Transverse colon (tissue), 4 donors: Measurements from ENCODE around the gene EMC1. TPM values are rescaled to one million over a fixed set of nuclear protein-coding genes. Genes with fewer than 3 reads are reported as not detected.

ENCODE experiments used
- DNase-seq: peaks from one replicate; pipeline ENCODE4 v3.0.0-alpha.2; 2019
- H3K27ac ChIP-seq, 4 donors: fragments of 200-600 bp; sonication (generic); 2 replicates each; pipeline ENCODE4 v1.5.1; 2016 to 2018; ENCODE audit warnings: inconsistent platforms in 4 of 4
- H3K27me3 ChIP-seq: fragments of 200-600 bp; sonication (generic); 2 replicates; pipeline ENCODE4 v1.5.1; 2017; ENCODE audit warnings: inconsistent platforms
- H3K36me3 ChIP-seq, 4 donors: fragments of 200-600 bp; sonication (generic); 2 replicates each; pipeline ENCODE4 v1.5.1; 2017 to 2019; ENCODE audit warnings: inconsistent platforms in 4 of 4
- H3K4me1 ChIP-seq, 4 donors: fragments of 200-600 bp; sonication (generic); 2 replicates each; pipeline ENCODE4 v1.5.1; 2017 to 2020; ENCODE audit warnings: inconsistent platforms in 4 of 4
- H3K4me3 ChIP-seq, 4 donors: fragments of 200-600 bp; sonication (generic); 1 replicate in 1 of 4; 2 replicates in 3 of 4; pipeline versions ENCODE4 v1.5.1 to v1.6.1; 2017 to 2019; ENCODE audit warnings: inconsistent platforms in 4 of 4
- H3K9me3 ChIP-seq, 2 donors: fragments of 200-600 bp; sonication (generic); 2 replicates each; pipeline ENCODE4 v1.5.1; 2017 to 2019; ENCODE audit warnings: inconsistent platforms in 2 of 2
- EP300 ChIP-seq: sonication (generic); formaldehyde crosslinking; IDR thresholded peaks from one replicate; pipeline ENCODE4 v1.6.1; 2017; ENCODE audit warnings: antibody characterized with exemption, low read depth
- POLR2A ChIP-seq: fragments of 450-650 bp; IDR thresholded peaks from one replicate; pipeline ENCODE4 v1.6.1; 2016; ENCODE audit warnings: antibody characterized with exemption, mild to moderate bottlenecking, moderate library complexity
- POLR2AphosphoS5 ChIP-seq, 3 donors: sonication (generic); formaldehyde crosslinking; IDR thresholded peaks; one replicate each; pipeline ENCODE4 v1.6.1; 2016; ENCODE audit warnings: antibody characterized with exemption in 3 of 3
- WGBS, 2 donors: methylation state at CpG; one replicate each; pipeline ENCODE4 v1.1.5; 2018; ENCODE audit warnings: low coverage in 1 of 2; 5-methylcytosine and 5-hydroxymethylcytosine counted together
- in situ Hi-C, 4 donors: fragments of 200-750 bp; cut with MboI; loops; one replicate each; pipeline versions ENCODE4 v1.15.0 to v1.15.1; 2017; ENCODE audit warnings: low sequenced_read_pairs in 3 of 4, low pct_ligation_motif_present in 1 of 4, low pct_unique_long_range_greater_than_20kb in 1 of 4
- intact Hi-C: fragments of 100-400 bp; cut with DNase I; formaldehyde crosslinking; loops from one replicate; pipeline ENCODE4 v1.15.1; 2023; ENCODE audit warnings: low total_unique reads
- total RNA-seq, 4 donors: library from RNA; depleted of rRNA; stranded (reverse); fragments of >200 nt; gene quantifications; one replicate each; pipeline ENCODE4 v1.1.0, GENCODE V29; 2016
- TF ChIP-seq, protein P1 (sequence below), 5 experiments: fragments of 200-600 bp in 3 of 5; fragments of 450-650 bp in 2 of 5; sonication (generic) in 3 of 5; IDR thresholded peaks; 1 replicate in 2 of 5; 2 replicates in 3 of 5; pipeline ENCODE4 v1.5.1; 2016 to 2017; ENCODE audit warnings: antibody characterized with exemption in 5 of 5, inconsistent platforms in 3 of 5, mild to moderate bottlenecking in 2 of 5, moderate library complexity in 1 of 5

The EMC1 gene
- total RNA-seq, 4 donors from 2014 or later: 18.3 to 39.7 (median 32.6) TPM

DNA sequence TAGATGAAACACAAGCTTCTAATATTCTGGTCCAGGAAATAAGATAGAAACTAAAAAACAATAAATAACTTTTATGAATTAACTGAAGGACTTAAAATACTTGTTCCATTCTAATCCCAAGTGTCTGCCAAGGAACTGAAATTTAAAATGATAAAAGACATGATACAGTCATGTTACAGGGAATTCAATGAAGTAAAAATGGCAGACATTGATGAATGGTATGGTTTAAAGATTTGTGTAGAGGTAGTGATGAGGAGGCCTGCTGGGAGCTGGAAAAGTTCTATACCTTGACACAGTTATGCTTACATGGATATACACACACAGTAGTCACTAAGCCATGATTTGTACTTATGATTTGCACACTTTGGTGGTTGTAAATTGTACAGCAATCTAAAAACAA lies 39.2 kb downstream of the EMC1 start:
- H3K27ac ChIP-seq: peak overlapping the region in 1 of 4 donors; percentile 96
- no peak for DNase-seq

DNA sequence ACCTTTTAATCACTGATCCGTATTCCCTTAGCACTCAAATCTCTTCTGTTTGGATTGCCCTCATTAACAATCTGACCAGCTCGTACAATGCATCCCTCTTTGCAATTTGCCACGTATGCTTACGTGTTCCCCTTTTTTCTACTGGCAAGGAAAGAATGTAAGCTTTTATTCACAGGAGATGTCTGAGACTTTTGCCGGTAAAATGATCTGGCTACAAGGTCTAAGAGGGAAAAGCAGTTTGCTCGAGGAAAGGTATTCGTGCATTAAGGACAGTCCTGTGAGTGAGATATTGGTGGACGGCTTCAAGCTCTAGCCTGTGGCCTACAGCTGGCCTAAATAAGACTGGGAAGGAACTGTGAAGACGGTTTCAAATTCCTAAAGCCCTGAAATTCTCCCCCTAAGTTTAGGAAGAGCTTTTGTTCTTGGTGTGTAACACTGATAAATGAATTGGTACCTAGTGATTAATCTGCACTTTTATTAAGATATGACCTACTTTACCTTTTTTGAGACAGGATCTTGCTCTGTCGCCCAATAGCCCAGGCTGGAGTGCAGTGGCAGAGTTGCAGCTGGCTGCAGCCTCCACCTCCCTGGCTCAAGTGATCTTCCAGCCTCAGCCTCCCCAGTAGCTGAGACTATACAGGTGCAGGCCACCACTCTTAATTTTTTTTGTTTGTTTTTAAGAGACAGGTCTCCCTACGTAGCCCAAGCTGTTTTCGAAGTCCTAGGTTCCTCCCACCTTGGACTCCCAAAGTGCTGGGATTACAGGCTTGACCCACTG lies 40.4 kb downstream of the EMC1 start:
- peak overlapping the region; percentile 73 to 96 (median 87) for H3K4me3 ChIP-seq
- H3K27me3 ChIP-seq: no peaks in the 10 kb centered on the region
- DNase-seq: no peak
- H3K27ac ChIP-seq: peak overlapping the region; percentile 94 to 97 (median 96)
- WGBS, 2 donors: 6 to 10% methylated on average over 9 to 12 of the region's 12 CpGs
- H3K4me1 ChIP-seq: peaks cover 30 to 61% (median 40%) of the 10 kb centered on the region in 4 donors
- TF ChIP-seq EP300 (no peak), POLR2A (no peak), POLR2AphosphoS5 (IDR thresholded peaks at IDR 0.05) (no peak)
- TF ChIP-seq, protein P1, sequence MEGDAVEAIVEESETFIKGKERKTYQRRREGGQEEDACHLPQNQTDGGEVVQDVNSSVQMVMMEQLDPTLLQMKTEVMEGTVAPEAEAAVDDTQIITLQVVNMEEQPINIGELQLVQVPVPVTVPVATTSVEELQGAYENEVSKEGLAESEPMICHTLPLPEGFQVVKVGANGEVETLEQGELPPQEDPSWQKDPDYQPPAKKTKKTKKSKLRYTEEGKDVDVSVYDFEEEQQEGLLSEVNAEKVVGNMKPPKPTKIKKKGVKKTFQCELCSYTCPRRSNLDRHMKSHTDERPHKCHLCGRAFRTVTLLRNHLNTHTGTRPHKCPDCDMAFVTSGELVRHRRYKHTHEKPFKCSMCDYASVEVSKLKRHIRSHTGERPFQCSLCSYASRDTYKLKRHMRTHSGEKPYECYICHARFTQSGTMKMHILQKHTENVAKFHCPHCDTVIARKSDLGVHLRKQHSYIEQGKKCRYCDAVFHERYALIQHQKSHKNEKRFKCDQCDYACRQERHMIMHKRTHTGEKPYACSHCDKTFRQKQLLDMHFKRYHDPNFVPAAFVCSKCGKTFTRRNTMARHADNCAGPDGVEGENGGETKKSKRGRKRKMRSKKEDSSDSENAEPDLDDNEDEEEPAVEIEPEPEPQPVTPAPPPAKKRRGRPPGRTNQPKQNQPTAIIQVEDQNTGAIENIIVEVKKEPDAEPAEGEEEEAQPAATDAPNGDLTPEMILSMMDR (IDR thresholded peaks at IDR 0.05): no peak
- in situ Hi-C loops: no loop called here
- intact Hi-C loops: no loop called here
- H3K36me3 ChIP-seq: peaks cover 0 to 4% (median 0%) of the 10 kb centered on the region in 4 donors
- no peaks in the 10 kb centered on the region for H3K9me3 ChIP-seq

More for the DNA sequence above, 39.2 kb downstream of the EMC1 start:
- intact Hi-C loops (no loop called here), in situ Hi-C loops (no loop called here)
- TF ChIP-seq POLR2AphosphoS5 (IDR thresholded peaks at IDR 0.05): no peak
- no peak for TF ChIP-seq POLR2A
- TF ChIP-seq EP300: no peak
- TF ChIP-seq, protein P1 (IDR thresholded peaks at IDR 0.05): no peak
- H3K36me3 ChIP-seq: peaks cover 0 to 11% (median 0%) of the 10 kb centered on the region in 4 donors
- H3K9me3 ChIP-seq: no peaks in the 10 kb centered on the region
- H3K4me3 ChIP-seq: no peak overlapping the region
- H3K4me1 ChIP-seq: peaks cover 25 to 49% (median 34%) of the 10 kb centered on the region in 4 donors
- H3K27me3 ChIP-seq: no peaks in the 10 kb centered on the region

DNA sequence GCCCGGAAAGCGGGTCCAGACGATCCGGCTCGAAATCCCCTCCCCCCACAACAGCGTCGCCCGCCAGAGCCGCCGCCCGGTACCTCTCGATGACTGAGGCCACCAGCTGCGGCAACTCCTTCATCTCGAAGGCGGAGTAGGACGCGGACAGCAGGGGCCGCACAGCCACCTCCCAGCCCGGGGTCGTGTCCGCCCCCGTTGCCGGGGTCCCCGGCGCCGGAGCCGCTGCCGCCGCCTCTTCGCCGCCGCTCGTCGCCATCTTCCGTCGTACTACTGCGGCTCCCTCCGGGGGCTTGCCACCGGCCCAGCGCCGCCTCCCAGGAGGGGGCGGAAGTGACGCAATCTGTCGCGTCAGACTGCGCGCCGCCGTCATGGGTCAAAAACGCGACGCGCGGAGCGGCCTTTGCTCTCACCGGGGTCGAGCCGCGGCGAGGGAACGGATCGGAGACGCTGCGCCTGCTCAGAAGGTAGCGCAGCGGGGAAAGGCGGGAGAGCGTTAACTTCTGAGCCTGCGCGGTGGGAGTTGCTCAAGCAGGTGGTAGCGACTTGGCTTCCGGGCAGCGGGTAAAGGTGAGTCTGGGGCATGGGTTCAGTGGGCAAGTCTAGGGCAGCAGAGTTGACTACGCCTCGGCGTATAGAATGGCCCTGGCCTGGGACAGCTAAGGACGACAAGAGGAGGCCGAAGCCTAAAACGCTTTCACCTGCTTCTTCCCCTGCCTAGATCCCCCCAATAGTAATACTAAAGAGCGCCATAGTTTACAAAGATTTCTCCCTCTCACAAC lies 41.1 kb downstream of the EMC1 start, which contains the start of gene UBR4:
Gene UBR4, minus strand, starts transcription at position 277 of the 782 bp plus-strand sequence. Its CDS starts 18 bp downstream, at position 259.
- DNase-seq: peak; percentile 97
- Histone ChIP-seq H3K9me3 (no peaks in the 10 kb centered on the region), H3K27ac (peak within 1 kb of the TSS; percentile 94 to 97 (median 96)), H3K4me3 (peak within 1 kb of the TSS; percentile 73 to 96 (median 87)), H3K27me3 (no peaks in the 10 kb centered on the region), H3K36me3 (peaks cover 0 to 4% (median 0%) of the 10 kb centered on the region in 4 donors), H3K4me1 (peaks cover 30 to 68% (median 40%) of the 10 kb centered on the region in 4 donors)
- intact Hi-C loops: no loop called here
- in situ Hi-C loops: no loop called here
- WGBS, 2 donors: 0% methylated on average over 1 to 12 of the region's 80 CpGs
- TF ChIP-seq EP300 (peak; percentile 26), POLR2AphosphoS5 (IDR thresholded peaks at IDR 0.05) (peak; percentile 99), POLR2A (peak; percentile 98)
- TF ChIP-seq, protein P1 (IDR thresholded peaks at IDR 0.05): peak in 2 of 5 experiments; percentile 4 to 6

DNA sequence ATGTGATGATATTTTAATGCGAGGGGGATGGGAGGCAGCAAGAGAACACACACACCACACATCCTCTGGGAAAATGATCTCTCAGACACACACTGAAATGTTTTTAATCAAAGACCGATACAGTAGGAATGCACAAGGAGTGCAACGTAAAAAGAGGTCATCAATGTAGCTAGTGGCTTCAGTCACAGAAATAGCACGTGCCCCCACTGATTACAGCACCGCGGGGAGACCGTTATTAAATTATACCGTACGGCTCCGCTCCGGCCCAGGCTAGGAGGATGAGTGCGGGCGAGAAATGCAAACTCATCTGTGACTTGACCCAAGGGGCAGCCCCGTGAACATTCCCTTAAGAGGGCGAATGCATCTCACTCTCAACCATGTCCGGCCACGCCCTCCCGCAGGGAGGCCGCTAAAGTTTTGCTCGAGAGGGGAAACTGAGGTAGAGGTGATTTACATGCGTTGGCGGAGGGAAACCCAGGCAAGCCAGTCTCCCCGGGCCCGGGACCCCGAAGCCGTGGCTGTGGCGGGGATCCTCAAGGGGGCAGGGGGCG lies 41.8 kb downstream of the EMC1 start:
- H3K4me1 ChIP-seq: peaks cover 30 to 74% (median 43%) of the 10 kb centered on the region in 4 donors
- H3K9me3 ChIP-seq: no peaks in the 10 kb centered on the region
- peak; percentile 49 for DNase-seq
- intact Hi-C loops: no loop called here
- no peak for TF ChIP-seq POLR2A
- TF ChIP-seq, protein P1 (IDR thresholded peaks at IDR 0.05): no peak
- no peak for TF ChIP-seq POLR2AphosphoS5 (IDR thresholded peaks at IDR 0.05)
- no peak for TF ChIP-seq EP300
- no peaks in the 10 kb centered on the region for H3K27me3 ChIP-seq
- H3K36me3 ChIP-seq: peaks cover 0 to 4% (median 0%) of the 10 kb centered on the region in 4 donors
- 0% methylated on average over 1 to 22 of the region's 28 CpGs for WGBS, 2 donors
- peak overlapping the region; percentile 94 to 97 (median 96) for H3K27ac ChIP-seq
- in situ Hi-C loops: no loop called here
- H3K4me3 ChIP-seq: peak overlapping the region; percentile 73 to 96 (median 87)
